ENCODE results near the gene KLRF2. TPM values are rescaled to one million over a fixed set of nuclear protein-coding genes. Genes with fewer than 3 reads are reported as not detected.

The KLRF2 gene
- total RNA-seq, 1 experiment from 2014 or later: not detected

- Histone ChIP-seq H2BK15ac (ENCODE audit: low read depth, low read length) (no peak overlapping the region), H3K56ac (ENCODE audit: insufficient read length, low read depth, low read length) (no peak overlapping the region), H3K9me3 (ENCODE audit: control insufficient read depth, low read depth, low read length) (no peaks in the 10 kb centered on the region), H4K91ac (ENCODE audit: insufficient read length, low read depth, low read length) (no peak overlapping the region), H3K14ac (ENCODE audit: insufficient read depth, low read length) (no peak overlapping the region), H3K23me2 (ENCODE audit: insufficient read length, low read depth, low read length, poor library complexity, severe bottlenecking) (no peaks in the 10 kb centered on the region), H2AK5ac (ENCODE audit: insufficient read length, low read length) (no peak overlapping the region), H3K27ac (ENCODE audit: insufficient read length, low read depth, low read length) (no peak overlapping the region), H4K5ac (ENCODE audit: insufficient read length, low read depth, low read length) (no peak overlapping the region), H3K18ac (ENCODE audit: insufficient read length, low read depth, low read length) (no peak overlapping the region), H3K79me2 (ENCODE audit: insufficient read depth, low read length) (no peaks in the 10 kb centered on the region), H4K8ac (replicated peaks; ENCODE audit: insufficient read length, low read depth, low read length) (no peak overlapping the region), H3K4ac (ENCODE audit: low read depth, low read length) (no peak overlapping the region), H3K79me1 (ENCODE audit: insufficient read depth, low read depth, low read length, poor library complexity, severe bottlenecking) (no peaks in the 10 kb centered on the region), H3K4me1 (ENCODE audit: insufficient read depth, low read length) (no peaks in the 10 kb centered on the region), H3T11ph (ENCODE audit: low read length) (no peak overlapping the region), H2BK5ac (ENCODE audit: insufficient read length, low read length) (no peak overlapping the region), H3K23ac (ENCODE audit: insufficient read length, low read depth, low read length) (no peak overlapping the region), H2BK12ac (ENCODE audit: insufficient read length, low read depth, low read length) (no peak overlapping the region), H2BK20ac (ENCODE audit: low read depth, low read length, poor library complexity, severe bottlenecking) (no peak overlapping the region), H2BK120ac (ENCODE audit: low read depth, low read length, poor library complexity, severe bottlenecking) (no peak overlapping the region), H2AFZ (ENCODE audit: low read length) (no peak overlapping the region), H3K9ac (ENCODE audit: extremely low read depth, insufficient read length, low read length) (no peak overlapping the region), H3K27me3 (ENCODE audit: insufficient read depth, low read length) (no peaks in the 10 kb centered on the region), H3K4me2 (ENCODE audit: insufficient read depth, insufficient read length, low read length) (no peak overlapping the region), H4K20me1 (ENCODE audit: control insufficient read depth, insufficient read depth, insufficient read length) (no peaks in the 10 kb centered on the region)
- Mint-ChIP-seq H3K9me3 (peaks cover 0 to 3% of the 10 kb centered on the region in 2 experiments; a peak in 3 of 5 replicates), H3K4me1 (peaks cover 2 to 3% of the 10 kb centered on the region in 2 experiments; a peak in 3 of 4 replicates), H3K4me3 (no peak overlapping the region), H3K27me3 (ENCODE audit: low read depth) (no peaks in the 10 kb centered on the region), H3K27ac (no peak overlapping the region), H3K36me3 (ENCODE audit: insufficient read depth in 1 of 3, low read depth in 3 of 3) (no peaks in the 10 kb centered on the region)
- WGBS (ENCODE audit: extremely low coverage, insufficient read length, low lambda C conversion rate): no CpG with 5 or more reads among the region's 3 CpGs
- no peak for TF ChIP-seq CTCF (conservative IDR thresholded peaks at IDR 0.05)
- DNase-seq: no peak
Measured at GRCh38 chr12:9926876-9927275, 45.6 kb downstream of the KLRF2 start.

Data from H9 (cell line).